ENCODE measurements around the gene MOV10L1.

The MOV10L1 gene

DNA sequence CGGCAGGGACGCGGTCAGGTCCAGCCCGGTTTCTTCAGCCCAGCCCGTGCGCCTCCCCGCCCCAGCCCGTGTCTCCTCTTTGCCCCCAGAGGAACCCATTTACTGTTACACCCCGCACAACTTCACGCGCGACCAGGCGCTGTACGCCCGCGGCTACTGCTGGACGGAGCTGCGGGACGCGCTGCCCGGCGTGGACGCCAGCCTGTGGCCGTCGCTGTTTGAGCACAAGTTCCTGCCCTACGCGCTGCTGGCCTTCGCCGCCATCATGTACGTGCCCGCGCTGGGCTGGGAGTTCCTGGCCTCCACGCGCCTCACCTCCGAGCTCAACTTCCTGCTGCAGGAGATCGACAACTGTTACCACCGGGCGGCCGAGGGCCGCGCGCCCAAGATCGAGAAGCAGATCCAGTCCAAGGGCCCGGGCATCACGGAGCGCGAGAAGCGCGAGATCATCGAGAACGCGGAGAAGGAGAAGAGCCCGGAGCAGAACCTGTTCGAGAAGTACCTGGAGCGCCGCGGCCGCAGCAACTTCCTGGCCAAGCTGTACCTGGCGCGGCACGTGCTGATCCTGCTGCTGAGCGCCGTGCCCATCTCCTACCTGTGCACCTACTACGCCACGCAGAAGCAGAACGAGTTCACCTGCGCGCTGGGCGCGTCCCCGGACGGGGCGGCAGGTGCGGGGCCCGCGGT, 87.2 kb downstream of the MOV10L1 start:
- no peak for DNase-seq (ENCODE audit: low spot score)

DNA sequence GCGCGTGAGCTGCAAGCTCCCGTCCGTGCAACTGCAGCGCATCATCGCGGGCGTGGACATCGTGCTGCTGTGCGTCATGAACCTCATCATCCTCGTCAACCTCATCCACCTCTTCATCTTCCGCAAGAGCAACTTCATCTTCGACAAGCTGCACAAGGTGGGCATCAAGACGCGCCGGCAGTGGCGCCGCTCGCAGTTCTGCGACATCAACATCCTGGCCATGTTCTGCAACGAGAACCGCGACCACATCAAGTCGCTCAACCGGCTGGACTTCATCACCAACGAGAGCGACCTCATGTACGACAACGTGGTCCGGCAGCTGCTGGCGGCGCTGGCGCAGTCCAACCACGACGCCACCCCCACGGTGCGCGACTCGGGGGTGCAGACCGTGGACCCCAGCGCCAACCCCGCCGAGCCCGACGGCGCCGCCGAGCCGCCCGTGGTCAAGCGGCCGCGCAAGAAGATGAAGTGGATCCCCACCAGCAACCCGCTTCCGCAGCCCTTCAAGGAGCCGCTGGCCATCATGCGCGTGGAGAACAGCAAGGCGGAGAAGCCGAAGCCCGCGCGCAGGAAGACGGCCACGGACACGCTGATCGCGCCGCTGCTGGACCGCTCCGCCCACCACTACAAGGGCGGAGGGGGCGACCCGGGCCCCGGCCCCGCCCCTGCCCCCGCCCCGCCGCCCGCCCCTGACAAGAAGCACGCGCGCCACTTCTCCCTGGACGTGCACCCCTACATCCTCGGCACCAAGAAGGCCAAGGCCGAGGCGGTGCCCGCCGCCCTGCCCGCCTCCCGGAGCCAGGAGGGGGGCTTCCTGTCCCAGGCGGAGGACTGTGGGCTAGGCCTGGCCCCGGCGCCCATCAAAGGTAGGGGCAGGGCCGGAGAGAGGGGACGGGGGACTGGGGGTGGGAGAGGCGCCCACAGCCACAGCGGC, 88.0 kb downstream of the MOV10L1 start:
- DNase-seq (ENCODE audit: low spot score): no peak

DNA sequence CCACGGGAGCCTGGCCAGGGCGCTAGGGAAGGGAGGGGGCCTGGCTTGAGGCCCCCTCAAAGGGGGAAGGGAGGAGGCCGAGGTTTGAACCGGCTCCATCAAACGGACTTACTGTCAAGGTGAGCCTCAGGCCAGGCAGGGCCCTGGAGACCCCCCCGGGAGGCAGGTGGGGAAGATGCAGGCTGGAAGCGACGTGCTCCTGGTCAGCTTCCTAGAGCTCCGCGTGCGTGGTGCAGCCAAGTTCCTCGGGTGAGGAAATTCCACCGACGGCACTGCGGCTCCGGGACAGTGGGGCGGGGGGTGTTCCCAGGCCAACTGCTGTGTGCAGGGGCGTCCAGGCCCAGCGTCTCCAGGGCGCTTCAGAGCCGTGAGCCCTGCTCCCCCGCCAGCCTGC, 88.7 kb downstream of the MOV10L1 start:
- DNase-seq (ENCODE audit: low spot score): no peak

DNA sequence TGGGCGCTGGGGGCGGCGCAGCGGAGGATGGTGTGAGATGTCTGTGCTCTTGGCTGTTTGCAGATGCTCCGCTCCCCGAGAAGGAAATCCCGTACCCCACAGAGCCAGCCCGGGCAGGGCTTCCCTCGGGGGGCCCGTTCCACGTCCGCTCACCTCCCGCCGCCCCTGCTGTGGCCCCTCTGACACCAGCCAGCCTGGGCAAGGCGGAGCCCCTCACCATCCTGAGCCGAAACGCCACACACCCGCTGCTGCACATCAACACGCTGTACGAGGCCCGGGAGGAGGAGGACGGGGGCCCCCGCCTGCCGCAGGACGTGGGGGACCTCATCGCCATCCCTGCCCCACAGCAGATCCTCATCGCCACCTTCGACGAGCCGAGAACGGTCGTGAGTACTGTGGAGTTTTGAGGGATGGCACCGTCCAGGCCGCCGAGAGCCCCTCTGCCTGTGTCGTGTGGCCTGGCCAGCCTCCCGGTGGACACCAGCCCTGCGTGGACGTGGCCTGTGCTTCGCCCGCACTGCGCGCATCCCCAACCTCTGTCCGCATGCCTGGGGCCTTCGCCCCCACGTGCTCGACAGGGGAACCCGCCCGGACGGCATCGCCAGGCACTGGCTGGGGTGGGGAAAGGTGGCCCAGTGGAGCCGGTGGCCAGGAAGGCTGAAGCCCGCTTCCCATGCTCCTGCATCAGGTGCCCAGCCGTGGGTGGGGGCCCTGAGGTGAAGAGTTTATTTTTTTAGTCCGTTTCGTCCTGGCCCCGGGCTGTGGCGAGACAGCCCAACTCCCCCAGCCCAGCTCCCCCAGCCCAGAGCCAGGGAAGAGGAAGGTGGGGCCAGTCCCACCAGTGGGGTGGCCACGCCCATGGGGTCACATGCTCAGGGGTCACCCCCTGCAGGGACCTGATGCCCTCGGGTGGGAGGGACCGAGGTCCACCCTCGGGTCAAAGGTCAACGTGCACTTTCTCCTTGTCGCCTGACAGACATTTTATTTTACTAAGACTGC, 89.4 kb downstream of the MOV10L1 start:
- DNase-seq (ENCODE audit: low spot score): no peak

DNA sequence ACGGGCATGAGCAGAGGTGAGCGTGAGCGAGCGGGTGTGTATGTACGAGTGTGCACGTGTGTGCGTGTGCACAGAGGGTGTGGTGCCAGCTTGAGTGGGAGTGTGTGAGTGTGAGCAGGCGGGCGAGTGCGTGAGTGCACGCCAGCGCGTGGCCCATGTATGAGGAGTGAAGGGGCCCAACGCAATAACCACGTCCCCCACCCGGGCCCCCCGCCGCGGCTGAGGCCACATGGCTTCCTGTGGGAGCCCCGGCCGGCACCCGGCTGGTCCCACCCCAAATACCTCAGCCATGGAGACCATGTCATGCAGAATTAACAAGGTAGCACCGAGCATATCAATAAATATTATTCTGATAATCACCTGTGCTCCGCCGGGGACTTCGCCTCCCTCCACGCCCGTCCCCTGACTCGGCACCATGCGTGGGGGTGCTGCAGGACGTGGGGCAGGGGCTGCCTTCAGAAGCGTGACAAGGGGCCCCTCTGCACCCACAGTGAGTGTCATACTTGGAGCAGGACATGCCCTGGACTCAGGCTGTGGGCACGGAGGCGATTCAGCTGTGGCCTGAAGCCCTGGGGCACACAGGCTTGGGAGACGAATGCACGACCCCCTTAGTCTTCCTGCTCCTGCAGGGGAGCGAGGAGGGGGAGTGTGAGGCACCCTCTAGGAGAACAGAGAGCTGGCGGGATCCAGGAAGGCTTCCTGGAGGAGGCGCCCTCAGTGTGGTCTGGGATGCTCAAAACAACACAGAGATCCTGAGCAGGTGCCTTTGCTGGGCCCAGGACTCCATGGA, 90.3 kb downstream of the MOV10L1 start:
- no peak for DNase-seq (ENCODE audit: low spot score)

DNA sequence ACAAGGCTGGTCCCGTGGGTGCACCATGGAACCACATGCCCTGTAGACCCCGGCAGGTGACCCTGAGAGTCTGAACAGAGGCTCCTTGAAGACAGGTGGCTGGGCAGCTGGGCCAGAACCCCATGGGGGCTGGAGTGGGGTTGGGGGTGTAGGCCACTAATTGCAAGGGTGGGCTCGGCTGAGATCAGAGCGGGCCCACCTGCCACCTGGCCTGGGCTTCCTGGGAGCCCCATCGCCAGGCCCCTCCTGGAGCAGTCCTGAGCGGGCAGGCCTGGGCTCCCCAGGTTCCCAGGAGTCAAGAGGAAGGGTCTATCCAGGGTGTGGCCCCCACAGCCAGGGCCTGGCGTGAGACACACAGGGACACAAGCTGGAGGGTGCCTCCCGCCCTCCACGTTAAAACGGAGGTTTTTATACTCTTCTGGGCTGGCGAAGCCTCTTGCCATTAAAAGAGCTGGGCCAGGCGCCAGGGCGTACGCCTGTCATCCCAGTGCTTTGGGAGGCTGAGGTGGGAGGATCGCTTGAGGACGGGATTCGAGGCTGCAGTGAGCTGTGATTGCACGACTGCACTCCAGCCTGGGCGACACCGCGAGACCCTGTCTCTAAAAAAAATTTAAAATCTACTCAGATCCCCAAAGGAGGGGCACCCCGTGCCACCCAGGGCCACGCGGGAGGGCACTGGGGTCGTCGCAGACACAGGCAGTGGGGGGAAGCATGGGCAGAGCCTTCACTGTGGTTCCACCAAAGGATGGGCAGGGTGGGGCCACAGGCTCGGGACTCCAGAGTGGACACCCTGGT, 91.1 kb downstream of the MOV10L1 start:
- DNase-seq (ENCODE audit: low spot score): no peak

DNA sequence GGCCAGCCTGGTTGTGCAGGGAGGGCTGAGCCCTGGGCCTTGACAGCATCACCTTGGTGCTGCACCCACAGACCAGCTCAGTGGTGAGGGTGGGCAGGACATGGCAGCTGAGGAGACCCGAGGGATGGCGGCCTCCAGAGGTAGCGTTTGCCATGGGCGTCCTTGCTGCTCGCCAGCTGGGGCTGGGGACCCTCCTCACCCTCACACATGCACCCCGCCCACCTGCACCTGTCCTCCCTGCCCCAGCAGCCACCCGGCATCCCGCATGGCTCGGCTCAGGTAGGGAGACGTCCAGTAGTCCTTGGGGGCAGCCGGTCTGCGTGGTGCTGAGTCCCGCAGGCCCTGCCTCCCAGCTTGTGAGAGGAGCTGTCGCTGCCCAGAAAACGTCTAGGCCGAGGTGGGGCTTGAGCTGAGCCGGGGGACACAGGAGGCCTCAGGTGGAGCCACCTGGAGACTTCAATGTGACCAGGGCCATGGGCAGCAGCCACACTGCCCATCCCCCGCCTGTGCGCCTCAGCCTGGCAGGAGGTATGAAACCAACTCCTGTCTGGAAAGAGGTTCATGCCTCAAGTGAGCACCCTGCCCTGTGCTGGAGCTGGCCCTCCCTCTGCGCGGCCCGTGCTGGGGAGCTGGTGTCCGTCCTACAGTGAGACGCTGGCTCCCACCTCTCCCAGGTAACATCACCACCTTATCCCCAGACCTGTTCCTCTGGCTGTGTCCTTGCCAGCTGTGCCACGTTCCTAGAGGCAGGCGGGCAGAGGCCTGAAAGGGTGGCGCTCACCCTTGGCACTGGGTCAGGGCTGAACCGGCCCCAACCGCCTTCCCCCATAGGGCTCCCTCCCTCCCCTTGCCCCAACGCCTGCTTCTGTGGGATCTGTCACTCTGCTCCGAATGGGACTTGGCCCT, 92.6 kb downstream of the MOV10L1 start:
- DNase-seq (ENCODE audit: low spot score): no peak

DNA sequence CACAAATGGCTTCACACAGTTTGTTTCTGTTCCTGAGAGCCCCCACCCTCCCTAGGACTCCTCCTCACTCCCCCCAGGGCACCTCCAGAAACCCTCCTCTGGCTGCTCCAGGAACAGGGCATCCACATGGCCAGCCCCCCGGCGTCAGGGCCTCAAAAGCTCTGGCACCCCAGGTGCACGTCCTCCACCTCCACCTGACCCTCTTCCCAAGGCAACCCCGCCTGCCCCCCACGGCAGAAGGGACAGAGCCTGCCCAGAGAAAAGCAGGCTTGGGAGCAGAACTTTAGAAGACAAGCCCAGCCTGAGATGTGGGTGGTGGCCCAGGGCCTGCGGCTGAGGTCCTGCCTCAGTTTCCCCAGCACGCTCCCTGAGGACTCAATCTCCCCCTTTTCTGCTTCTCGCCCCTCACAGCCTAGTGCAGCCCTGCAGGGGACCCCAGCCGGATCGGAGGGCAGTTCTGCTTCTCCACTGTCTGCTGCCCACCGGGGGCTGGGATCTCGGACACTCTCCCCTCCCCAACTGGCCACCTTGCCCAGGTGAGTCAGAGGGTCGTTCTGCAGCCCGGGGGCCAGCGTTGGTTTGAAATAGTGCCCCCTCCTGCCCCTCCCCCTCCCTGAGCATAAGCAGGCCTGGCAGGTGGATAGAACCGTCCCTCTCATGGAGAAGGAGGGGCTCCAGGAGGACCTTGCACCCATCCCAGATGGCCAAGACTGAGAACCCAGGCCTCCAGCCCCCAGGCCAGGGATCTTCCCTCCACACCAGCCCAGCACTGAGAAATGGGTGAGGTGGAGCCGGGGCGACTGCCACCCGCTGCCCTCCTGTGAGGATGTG, 93.5 kb downstream of the MOV10L1 start:
- no peak for DNase-seq (ENCODE audit: low spot score)

DNA sequence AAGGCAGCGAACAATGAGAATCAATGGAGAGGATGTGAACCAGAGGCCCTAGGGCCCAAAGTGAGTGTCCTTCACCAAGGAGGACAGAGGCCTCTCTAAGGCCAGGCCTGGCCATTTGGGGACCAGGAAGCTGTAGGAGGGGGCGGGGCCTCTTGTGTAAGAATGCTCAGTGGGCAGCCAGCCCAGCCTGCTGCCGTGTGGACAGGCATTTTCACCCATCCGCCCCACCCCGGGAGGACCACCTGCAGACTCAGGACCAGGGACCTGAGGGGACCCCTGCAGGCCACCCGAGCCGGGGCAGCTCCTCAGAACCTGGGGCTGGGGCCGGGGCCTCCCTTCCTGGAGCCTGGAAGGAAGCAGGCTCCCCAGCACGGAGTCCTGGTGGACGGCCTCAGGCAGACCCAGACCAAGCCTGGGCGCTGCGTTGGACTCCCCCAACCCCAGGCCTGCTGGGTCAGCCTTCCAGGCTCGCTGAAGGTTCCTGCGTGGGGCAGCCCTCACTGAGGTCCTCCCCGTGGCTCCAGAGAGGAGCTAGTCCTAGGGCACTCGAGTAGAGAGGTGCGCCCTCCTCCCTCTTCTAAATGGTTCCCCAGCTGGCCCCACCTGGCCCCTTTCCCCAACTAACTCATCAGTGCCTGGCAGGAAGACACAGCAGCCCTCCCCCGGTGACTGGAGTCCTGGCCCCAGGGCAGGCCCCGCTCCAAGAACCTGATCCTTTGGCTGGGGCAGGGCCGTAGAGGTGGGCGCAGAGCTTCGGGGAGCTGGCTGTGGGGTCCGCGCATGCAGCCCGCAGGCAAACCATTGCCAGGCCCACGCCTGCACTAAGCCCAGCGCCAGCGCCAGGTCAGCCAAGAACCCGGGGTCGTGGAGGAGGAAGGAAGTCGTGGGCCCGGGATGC, 94.4 kb downstream of the MOV10L1 start:
- peak; percentile 47 for DNase-seq (ENCODE audit: low spot score)

DNA sequence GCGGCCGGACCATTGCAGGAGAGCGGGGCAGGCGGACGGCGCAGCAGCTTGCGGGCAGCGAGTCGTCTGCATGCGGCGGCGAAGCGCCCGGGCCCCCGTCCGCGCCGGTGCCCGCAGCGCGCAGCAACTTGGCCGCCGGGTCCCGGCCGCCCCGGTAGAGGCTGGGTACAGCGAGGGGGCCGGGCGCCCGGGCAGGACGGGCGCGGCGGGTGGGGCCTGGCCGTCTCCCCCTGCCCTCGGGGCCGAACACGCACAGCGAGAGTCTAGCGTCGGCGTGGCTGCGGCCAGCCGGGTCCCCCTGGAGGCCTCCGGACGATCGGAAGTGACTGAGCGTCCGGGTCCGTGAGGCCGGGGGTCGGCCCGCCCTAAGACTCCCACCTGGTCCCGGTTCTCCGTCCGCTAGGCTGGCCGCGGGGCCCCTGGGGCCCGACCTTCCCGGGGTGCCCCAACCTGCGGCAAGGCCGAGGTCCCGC, 95.1 kb downstream of the MOV10L1 start:
- no peak for DNase-seq (ENCODE audit: low spot score)

DNA sequence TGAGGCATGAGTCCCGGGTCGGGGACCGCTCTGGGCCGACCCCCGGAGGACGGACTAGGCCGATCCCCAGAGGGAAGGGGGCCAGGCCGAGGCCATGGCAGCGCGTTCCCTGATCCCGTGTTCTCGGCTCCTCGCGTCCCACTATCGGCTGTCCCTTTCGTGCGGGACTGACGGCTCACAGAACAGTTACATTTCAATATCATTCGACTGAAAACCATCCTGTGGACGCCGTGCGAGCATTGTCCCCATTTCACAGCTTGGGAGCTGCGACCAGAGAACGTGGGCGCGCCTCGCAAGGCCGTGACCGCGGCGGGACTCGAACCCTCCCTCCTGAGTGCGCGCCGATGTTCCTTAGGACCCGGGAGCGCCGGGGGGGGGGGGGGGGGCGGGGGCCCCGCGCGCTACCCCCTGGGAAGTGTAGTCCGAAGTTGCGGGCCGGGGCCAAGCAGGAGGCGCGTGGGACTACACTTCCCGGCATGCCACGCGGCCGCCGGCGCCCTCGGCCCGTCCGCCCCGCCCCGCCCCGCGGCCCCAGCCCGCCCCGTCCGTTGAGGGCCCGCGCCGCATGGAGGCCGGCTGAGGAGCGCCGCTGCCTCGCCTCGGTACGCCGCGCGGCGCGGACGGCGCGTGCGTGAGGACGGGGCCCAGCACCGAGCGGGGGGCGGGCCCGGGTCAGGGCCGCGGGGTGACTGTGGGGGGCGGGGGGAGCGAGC, 95.7 kb downstream of the MOV10L1 start, which contains the start of gene TRABD:
TSS of gene TRABD (plus strand) at position 539 of the 713 bp plus-strand sequence. CDS start 7,148 bp downstream, outside the sequence.
- peak; percentile 86 for DNase-seq (ENCODE audit: low spot score)

DNA sequence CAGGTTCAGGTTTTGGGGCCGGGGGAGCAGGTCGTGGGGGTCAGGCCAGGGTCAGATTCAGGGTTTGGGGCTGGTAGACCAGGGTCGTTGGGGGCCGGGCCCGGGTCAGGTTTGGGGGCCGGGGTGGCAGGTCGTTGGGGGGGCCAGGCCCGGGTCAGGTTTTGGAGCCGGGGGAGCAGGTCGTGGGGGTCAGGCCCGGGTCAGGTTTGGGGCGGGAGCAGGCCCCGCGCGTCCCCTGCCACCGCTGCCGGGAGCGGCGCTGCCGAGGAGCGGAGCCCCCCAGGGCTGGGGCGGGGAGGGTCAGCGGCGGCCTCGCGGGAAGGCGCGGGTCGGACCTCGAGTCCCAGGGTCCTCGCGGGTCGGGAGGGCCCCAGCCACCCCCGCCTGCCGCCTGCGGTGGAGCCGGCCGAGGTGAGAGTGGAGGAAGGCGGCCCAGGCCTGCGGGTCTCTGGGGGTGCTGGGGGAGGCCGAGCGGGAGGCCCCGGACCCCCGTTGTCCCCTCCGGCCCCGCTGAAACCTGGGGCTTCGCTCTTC, 96.4 kb downstream of the MOV10L1 start:
- no peak for DNase-seq (ENCODE audit: low spot score)

DNA sequence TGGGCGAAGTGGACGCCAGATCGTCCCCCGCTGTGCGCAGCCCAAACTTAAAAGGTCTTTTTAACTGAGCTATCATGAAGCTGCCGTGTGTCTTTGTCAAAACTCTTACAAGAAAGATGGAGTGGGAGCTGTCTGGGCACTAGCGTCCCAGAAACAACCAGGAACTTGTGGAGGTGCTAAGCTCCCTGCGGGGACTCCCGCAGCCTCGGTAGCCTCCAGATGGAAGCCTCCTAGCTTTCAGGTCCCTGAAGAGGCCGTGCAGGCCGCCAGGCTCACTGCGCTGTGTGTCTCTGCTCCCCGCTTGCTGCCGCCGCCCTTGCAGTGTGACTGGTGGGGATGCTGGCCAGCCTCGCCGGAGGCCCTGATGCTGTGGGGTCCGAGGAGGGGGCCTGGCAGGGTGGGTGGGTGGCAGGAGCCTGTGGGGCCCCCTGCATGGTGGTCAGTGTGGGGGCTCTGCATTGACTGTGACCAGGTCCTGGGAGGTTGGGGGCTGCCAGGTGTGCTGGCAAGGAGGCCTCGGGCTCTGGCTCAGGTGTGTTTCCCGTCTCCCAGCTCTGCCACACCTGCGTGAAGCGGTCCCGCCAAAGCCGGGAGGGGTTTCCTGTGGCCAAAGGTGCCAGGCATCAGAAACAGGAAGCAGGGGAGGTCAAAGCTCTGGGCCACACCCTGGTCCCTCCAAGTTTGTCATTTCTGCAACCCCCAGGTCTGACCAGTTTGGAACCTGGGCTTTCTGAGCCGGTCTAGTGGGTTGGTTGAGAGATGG, 97.1 kb downstream of the MOV10L1 start:
- DNase-seq (ENCODE audit: low spot score): no peak

DNA sequence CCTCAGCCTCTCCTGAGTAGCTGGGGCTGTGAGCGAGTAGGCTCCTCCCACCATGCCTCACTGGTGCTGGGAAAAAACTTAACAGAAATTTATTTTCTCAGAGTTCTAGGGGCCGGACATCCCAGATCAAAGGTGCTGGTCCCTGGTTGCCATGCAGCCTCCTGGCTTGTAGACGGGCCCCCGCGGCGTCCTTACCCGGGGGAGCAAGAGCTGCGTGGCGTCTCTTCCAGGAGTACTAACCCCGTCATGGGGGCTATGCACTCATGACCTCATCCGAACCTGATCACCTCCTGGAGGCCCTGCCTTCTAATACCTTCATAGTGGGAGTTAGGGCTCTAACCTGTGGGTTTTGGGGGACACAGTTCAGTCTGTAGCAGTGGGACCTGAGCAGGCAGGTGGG, 98.5 kb downstream of the MOV10L1 start:
- no peak for DNase-seq (ENCODE audit: low spot score)

DNA sequence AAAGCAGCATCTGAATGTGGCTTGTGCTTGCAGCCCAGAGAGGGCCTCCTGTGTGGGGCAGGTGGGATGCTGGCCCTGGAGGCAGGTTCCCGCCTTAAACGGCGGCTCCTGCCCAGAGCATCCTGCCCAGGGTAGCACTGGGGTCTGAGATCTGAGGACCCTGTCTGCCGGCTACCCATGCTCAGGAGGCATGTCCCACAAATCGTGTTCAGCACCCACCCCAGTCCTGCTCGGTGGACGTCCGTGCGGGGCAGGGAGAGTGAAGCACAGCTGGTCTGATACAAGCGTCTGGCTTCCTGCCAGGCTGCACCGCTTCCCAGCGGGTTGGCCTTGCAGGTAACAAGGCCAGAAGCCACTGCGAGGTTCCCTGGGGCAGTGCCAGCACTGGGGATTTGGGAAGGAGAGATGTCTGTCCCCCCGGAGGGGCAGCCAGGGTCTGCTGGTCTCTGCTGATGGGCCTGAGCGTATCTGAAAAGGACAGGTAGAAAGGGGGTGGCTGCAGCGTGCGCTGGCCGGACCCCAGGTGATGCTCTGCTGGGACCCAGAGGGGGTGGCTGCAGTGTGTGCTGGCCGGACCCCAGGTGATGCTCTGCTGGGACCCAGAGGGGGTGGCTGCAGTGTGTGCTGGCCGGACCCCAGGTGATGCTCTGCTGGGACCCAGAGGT, 99.5 kb downstream of the MOV10L1 start:
- DNase-seq (ENCODE audit: low spot score): no peak
